GM21390 (cell line): ENCODE data around the gene RNF114.
"Not testable (repeated sequence)": the region's sequence is repeated elsewhere in the genome, so short reads cannot be mapped to it uniquely, and the experiment has no call there.

Source experiments
- ATAC-seq: cut with Tn5 transposase; IDR thresholded peaks from one replicate; pipeline ENCODE4 v1.9.1; 2021; ENCODE audit not compliant: unreplicated experiment

Gene RNF114, protein sequence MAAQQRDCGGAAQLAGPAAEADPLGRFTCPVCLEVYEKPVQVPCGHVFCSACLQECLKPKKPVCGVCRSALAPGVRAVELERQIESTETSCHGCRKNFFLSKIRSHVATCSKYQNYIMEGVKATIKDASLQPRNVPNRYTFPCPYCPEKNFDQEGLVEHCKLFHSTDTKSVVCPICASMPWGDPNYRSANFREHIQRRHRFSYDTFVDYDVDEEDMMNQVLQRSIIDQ

DNA sequence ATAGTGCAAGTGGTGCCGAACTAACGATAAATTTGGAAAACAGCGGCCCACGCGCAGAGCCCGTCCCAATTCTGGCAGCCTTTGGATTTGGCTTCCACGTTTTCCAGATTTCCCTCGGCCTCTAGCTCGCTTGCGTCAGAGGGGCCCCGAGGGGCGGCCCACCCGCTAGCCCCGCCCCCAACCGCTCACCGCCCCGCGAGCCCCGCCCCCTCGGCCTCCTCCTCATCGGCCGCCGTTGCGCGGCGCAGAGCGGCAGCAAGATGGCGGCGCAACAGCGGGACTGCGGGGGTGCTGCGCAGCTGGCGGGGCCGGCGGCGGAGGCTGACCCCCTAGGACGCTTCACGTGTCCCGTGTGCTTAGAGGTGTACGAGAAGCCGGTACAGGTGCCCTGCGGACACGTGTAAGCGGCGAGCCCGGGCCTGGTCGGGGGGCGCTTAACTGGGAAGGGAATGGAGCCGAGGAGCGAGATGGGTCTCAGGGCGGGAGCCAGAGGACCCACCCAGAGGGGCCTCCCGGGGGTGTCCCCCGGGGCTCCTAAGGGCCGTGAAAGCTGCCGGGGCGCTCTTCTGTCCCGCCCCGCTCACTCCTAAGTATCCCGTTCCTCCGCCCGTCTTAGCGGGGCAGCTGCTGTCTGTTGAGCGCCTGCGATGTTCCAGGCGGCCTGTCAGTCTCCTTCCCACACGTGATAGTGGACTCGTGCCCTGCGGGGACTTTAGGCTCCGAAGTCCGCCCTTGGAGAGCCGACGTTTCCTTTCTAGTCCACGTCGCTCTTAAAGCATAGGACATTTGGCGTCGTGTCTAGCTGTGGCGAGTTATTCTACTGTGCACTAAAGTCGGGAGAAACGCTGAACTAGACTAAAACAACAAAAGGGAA is at the start of gene RNF114:
Gene RNF114 (plus strand): TSS at position 245 of the 874 bp plus-strand sequence. CDS start 16 bp downstream, at position 261.
- peak; percentile 72 for ATAC-seq

DNA sequence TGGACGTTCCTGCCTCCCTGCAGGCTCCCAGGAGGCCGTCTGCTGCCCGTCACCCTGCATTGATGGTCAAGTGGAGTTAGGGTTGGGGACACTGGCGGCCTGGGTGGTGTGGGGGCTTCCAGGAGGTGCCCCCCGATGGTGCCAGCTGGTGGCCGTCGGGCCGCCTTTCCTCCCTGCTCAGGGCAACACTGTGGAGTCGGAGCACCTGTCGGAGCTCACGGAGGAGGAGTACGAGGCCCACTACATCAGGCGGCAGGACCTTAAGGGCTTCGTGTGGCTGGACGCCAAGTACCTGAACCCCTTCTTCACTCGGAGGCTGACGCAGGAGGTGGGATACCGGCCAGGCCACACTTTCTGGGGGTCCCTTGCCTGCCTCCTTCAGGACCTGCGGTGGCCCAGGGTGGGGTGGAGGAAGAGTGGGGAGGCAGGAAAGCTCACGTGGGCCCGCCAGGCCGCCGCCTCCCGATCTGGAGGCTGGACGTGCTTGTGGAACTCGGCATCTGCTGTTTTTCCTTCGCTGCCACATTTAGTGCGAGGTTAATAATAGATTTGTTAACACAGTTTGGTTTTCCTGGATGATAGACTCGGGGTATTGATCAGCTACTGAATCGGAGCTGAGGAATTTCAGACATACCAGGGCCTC is 49.5 kb upstream of the RNF114 start:
- ATAC-seq: no peak

- no peak for ATAC-seq
These were observed 48.7 kb upstream of the RNF114 start for GRCh38 chr20:49887251-49888211.

GRCh38 chr20:49888212-49889000 is 47.8 kb upstream of the RNF114 start:
- no peak for ATAC-seq

DNA sequence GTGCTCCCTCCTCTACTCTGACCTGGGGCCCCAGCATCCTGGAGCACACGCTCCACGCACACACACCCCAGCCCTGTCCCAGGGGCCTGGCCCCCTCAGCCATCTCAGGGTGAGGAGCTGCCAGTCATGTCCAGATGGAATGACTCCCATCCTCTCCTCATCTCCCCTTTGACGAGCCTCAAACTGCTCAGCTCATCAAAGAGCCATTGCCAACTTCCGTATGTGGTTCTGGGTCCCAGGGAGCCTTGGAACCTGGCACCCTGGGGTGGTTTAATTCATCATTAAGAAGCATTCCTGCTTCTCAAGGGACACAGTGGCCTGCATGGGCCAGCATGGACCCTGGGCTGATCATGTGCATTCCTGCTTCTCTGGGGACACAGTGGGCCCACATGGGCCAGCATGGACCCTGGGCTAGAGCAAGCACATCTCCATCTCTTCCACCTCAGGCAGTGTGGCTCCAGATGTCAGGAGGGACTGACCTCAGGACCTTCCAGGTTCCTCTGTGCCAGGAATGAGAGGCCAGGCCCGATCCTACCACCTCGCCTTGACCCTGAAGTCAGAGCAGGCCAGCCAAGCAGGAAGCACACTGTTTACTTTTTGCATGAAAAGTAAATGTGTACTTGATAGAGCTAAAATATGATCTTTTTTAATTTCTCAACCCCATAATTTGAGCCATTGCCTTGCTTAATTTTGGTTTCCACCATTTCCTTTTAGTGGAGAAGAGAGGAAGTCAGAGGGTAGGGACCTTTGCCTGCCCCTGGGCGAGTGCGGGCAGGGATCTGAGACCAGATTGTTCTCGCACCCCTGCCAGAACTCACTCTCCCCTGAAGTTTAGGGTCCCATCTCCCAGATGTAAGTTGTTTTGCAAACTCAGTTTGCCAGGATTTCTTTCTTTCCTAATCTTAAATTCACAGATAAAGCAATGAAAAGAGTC is 46.9 kb upstream of the RNF114 start:
- no peak for ATAC-seq

- ATAC-seq: no peak
These were observed 46.3 kb upstream of the RNF114 start for GRCh38 chr20:49889935-49890333.

GRCh38 chr20:49890471-49891361 is 45.5 kb upstream of the RNF114 start:
- ATAC-seq: no peak

- ATAC-seq: no peak
These were observed 44.6 kb upstream of the RNF114 start for GRCh38 chr20:49891476-49892110.

DNA sequence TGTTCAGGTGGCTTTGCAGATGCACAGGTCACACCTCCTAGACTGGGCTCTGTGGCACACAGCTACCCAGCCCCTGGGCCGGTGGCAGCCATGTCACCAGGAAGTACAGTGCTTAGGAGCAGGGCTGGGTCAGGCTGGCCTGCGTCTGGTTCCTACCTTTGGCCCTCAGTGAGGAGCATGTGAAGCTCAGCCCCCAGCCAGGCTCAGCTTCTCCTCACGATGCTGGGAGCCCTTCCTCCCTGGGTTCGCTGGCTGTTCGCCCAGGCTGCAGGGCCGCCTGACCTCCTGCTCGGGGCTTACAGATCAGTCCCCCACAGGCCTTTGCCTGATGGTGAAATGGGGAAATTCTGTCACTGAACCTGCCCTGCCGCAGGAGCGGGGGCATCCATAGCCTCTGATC is 43.9 kb upstream of the RNF114 start:
- no peak for ATAC-seq

- no peak for ATAC-seq
These were observed 43.4 kb upstream of the RNF114 start for GRCh38 chr20:49892817-49893216.

DNA sequence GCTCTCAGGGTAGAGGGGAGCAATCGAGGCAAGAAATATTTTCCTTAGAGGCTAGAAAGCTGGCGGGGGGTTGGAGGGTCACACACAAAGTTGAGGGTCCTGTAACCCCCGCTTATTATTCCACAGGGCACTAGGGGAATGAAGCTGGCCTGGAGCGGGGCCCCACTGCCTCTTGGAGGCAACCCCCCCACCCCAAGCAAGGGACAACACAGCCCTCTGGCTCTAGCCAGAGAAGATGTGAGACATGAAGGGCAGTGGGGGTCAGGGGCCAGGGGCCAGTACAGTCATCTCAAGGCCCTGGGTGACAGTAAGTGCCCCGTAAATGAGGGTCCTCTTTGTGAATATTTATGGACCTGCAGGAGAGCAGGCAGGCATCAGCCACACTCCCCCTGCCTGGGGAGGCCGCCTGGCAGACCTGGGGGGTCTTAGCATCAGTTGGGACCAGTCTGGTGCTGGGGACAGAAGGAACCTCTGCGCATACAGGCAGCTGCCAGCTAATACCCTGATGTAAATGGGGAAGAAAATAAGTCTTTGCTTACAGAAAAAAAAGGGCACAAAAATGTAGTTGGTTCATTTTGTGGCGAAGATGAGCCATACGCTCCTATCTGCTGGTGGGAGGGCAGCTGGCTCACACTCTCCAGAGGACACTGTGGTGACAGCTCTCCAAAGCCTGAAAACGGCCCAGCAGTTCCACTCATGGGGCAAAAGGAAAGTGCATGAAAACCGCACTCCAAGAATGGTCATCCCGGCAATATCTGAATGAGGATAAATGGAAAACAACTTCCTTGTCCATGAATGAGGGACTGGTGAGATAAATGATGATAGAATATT is 42.7 kb upstream of the RNF114 start:
- peak; percentile 26 for ATAC-seq

DNA sequence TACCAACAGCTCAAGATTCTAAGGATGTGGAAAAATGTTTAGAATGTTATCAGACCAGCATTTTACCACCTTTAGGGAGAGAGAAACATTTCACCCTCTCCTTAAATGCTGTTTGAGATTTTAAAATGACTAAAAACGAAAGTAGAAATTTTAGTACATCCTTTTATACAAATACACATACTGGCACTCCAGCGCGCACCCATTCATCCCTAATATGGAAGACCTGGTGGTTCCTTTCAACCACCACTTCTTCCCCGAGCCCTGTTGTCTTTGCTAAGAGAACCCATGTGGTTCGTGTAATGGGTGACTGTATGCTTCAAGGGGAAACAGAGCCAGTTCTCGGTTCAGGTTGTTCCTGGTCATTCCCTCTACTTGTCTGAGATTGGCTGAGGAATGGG is 42.1 kb upstream of the RNF114 start:
- peak; percentile 53 for ATAC-seq

- ATAC-seq: not testable (repeated sequence)
These were observed 40.6 kb upstream of the RNF114 start for GRCh38 chr20:49895474-49896093.

- ATAC-seq: no peak
These were observed 40.0 kb upstream of the RNF114 start for GRCh38 chr20:49896204-49896603.

DNA sequence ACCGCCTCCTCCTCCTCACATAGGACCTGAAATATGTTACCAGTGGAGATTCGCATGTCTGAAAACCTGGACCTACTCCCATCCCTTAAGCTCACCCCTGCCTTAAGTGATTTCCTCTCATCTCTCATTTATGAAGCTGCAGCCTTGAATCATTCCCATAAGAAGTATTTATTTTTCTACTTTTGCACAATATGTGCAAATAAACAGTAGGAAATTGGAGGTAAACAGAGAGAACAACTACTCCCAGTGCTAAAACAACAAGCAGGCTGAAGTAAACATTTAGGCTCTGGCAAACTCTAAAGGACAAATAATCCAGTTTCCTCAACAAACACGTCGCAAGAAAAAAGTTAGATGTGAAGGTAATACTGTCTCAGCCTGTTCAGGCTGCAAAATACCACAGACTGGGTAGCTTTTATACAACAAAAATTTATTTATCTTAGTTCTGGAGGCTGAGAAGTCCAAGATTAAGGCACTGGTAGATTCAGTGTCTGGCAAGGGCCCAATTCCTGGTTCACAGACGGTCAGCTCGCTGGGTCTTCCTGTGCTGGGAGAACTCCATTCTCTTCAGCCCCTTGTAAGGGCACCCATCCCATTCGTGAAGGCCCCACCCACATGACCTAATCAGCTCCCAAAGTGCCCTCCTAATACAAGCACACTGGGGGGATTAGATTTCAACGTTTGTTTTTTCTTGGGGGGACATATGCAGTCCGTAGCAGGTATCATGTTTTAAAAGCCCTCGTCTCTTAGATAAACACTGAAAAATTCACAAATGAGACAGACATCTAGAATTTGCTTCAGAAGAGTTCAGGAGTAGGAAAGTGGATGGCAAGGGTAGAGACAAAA is 36.4 kb upstream of the RNF114 start:
- no peak for ATAC-seq
